HL-60 (cell line): ENCODE data around the gene WDR45B.

Experiments
- DNase-seq, 2 experiments: peaks; one replicate each; pipeline ENCODE4 v3.0.0-alpha.2; 2010 to 2020; ENCODE audit warnings: low read depth in 1 of 2, low spot score in 1 of 2
- H3K27ac ChIP-seq: fragments of 250-450 bp; sonication (Bioruptor Pico); replicated peaks from 2 replicates; pipeline ENCODE4 v1.5.1; 2020; ENCODE audit warnings: mild to moderate bottlenecking, moderate library complexity
- H3K27me3 ChIP-seq: fragments of 250-450 bp; sonication (Bioruptor Pico); 2 replicates; pipeline ENCODE4 v1.5.1; 2021; ENCODE audit warnings: mild to moderate bottlenecking, moderate library complexity; ENCODE audit not compliant: insufficient read depth, poor library complexity, severe bottlenecking
- H3K4me3 ChIP-seq: replicated peaks from 2 replicates; pipeline ENCODE4 v1.5.1; 2011; ENCODE audit warnings: mild to moderate bottlenecking, control low read depth, low read length; ENCODE audit not compliant: insufficient read depth
- CTCF ChIP-seq: IDR thresholded peaks from one replicate; pipeline ENCODE4 v1.5.1; 2011; ENCODE audit warnings: low read length, control low read depth, inconsistent platforms; ENCODE audit not compliant: insufficient read depth
- GABPA ChIP-seq: IDR thresholded peaks from 2 replicates; pipeline ENCODE4 v1.6.1; 2012; ENCODE audit warnings: low read depth
- POLR2AphosphoS5 ChIP-seq: IDR thresholded peaks from 2 replicates; pipeline ENCODE4 v1.6.1; 2012; ENCODE audit warnings: low read depth
- REST ChIP-seq: IDR thresholded peaks from 2 replicates; pipeline ENCODE4 v1.6.1; 2012; ENCODE audit warnings: low read depth; ENCODE audit not compliant: insufficient replicate concordance
- SPI1 ChIP-seq: IDR thresholded peaks from 2 replicates; pipeline ENCODE4 v1.6.1; 2012; ENCODE audit warnings: low read depth, mild to moderate bottlenecking, borderline replicate concordance

Gene WDR45B

GRCh38 chr17:82603981-82604448 is 44.2 kb downstream of the WDR45B start:
- DNase-seq = peak; percentile 82 to 97
- peak overlapping the region; percentile 72 for H3K27ac ChIP-seq
- no peak overlapping the region for H3K4me3 ChIP-seq
- TF ChIP-seq REST (no peak), POLR2AphosphoS5 (peak; percentile 80), CTCF (no peak), GABPA (no peak), SPI1 (peak; percentile 88)
- no peaks in the 10 kb centered on the region for H3K27me3 ChIP-seq

GRCh38 chr17:82602986-82603710 is 45.1 kb downstream of the WDR45B start:
- TF ChIP-seq SPI1 (no peak), POLR2AphosphoS5 (no peak; the same call in 1 of the 2 replicates), REST (no peak), CTCF (no peak), GABPA (no peak)
- H3K4me3 ChIP-seq = no peak overlapping the region
- no peak for DNase-seq
- H3K27ac ChIP-seq = peak overlapping the region; percentile 72
- H3K27me3 ChIP-seq = no peaks in the 10 kb centered on the region

GRCh38 chr17:82602487-82602886 is 45.8 kb downstream of the WDR45B start:
- H3K27ac ChIP-seq = no peak overlapping the region
- DNase-seq = no peak
- H3K4me3 ChIP-seq = no peak overlapping the region
- no peaks in the 10 kb centered on the region for H3K27me3 ChIP-seq
- TF ChIP-seq CTCF (no peak), GABPA (no peak), SPI1 (no peak), REST (no peak), POLR2AphosphoS5 (no peak)
